Measurements from ENCODE around the gene FTO.

Gene FTO

DNA sequence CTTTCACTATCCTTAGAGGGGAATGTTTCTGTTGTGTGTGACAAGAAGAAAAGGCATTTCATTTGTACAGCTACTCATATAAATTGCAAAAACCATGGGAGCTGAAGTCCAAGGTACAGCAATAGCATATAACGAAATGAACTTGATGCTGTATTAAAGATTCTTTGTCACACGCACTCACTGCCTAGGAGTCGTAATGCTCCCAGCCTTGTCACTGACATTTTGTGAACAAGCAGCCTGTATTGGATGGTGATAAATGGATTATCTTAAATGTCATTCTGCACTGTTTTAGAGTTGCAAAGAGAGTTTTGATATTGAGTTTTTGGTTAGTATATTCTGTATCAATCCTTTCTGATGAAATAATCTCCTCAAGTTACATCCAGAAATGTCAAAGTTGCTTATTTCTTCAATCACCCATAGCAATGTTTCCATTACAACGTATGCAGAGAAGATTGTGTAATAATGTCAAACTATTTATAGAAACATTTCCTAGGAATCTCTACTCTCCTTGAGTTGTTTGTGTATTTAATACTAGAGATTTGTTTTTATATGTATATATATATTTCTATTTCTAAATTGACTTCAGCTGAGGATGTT is 270.6 kb downstream of the FTO start:
- no peak for DNase-seq

DNA sequence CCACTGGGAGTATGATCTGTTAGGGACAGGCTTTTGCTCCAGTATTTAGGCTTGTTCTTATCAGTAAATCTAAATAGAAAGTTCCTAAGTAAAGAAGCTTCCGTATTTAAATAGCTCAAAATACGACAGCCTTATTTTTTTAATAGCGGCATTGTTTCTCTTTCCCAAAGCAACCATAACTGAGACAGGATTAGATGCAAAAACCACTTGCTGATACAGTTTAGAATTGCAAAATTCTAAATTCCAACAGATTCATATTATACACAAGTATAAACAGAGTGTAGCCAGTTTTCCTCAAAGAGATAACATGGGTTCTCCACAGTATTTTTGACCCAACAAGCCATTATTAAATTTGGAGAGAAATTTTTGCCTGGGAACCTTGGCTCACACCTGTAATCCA is 276.7 kb downstream of the FTO start:
- no peak for DNase-seq

DNA sequence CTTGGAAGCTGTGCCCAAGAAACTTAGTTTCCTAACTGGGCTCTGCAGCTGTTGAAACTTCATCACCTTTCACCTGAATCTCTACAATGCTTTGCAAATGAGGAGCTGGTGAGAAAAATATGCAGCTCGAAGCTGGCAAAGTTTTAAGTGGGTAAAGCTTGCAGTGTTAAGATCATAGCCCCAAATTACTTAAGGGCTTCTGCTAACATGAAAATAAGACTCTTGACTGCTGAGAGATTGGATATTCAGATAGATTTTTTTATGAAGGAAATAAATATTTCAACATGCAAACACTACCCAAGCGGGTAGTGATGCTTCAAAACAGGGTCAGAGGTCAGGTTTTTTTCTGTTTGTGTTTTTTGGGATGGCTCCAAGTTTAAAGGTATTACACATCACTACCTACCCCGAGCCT is 278.7 kb downstream of the FTO start:
- DNase-seq = no peak

DNA sequence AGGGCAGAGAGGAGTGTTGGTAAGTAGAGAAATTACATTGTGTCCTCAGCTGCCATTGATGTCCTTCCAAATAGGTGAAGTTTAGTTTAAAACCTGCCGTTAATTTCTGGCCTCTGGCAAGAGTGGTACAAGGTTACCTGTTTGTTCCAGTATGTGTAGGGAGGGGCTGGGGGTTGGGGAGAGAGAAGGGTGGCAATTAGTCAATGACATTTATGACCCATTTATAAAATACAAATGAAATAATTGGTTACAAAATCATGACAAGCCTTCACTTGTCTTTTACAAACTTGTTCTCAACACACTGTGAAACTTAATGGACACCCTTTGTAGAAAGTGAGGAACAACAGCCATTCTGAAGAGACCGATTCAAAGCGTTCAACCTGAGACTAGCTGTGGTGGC is 281.0 kb downstream of the FTO start:
- DNase-seq = no peak

DNA sequence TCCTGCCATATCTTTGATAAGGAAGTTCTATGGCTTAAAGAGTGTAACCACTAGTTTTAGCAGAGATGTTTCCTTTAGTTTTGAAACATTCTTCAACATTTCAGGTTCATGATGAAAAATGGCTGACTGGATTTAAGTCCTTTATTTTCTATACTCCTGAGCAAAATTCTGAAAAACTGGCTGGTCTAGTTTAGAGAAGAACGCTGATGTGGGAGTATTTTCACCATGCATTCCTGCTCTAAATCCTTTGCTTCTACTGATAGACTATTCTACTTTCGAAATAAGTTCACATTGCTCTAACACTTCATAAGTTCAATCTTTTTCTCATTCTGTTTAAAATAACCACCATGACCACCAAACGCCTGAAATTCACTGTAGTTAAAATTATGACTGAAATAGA is 281.9 kb downstream of the FTO start:
- no peak for DNase-seq

DNA sequence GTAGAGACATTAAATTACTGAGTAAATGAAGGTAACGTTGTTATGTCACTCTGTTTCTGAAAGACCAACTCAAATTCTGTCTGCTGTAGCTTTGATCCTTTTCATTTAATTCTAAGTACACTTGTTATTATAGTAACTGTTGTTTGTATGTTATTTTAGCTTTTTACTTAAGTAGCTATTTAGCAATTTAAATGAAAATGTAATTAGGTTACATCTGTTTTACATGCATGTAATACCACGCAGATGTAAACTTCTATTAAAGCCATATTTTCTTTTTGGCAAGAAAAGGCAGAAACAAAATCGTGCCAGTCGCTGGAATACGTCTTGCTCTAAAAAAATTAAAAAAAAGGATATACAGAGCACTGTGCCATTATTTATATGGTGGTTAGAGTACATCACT is 282.8 kb downstream of the FTO start:
- no peak for DNase-seq

DNA sequence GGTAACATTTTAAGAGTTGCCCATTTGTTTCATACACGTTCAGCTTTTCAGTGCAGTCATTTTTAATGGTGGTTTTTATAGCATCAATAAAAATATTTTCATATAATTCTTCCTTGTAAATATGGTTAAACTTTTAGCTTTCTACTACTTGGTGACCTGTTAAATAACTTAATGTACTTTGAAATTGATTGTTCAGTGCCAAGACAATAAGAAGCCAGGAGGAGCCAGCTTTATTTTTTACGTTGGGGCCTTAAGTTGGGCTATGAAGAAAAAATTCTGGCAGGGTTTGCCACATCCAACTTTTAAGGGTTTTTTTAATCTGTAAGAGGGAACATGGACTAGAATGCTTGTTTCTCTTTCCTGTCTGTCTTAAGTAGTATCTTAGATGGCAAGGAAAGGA is 284.2 kb downstream of the FTO start:
- no peak for DNase-seq

DNA sequence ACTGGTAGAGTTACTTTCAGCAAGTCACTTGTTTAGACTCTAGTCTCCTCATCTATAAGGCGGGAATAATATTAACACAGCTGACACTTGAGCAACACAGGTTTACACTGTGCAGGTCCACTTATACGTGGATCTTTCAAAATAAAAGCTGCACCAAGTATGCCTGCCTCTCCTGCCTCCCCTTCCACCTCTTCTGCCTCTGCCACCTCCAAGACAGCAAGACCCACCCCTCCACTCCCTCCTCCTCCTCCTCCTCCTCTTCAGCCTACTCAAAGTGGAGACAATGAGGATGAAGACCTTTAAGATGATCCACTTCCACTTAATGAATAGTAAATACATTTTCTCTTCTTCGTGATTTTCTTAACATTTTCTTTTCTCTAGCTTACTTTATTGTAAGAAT is 285.6 kb downstream of the FTO start:
- no peak for DNase-seq

DNA sequence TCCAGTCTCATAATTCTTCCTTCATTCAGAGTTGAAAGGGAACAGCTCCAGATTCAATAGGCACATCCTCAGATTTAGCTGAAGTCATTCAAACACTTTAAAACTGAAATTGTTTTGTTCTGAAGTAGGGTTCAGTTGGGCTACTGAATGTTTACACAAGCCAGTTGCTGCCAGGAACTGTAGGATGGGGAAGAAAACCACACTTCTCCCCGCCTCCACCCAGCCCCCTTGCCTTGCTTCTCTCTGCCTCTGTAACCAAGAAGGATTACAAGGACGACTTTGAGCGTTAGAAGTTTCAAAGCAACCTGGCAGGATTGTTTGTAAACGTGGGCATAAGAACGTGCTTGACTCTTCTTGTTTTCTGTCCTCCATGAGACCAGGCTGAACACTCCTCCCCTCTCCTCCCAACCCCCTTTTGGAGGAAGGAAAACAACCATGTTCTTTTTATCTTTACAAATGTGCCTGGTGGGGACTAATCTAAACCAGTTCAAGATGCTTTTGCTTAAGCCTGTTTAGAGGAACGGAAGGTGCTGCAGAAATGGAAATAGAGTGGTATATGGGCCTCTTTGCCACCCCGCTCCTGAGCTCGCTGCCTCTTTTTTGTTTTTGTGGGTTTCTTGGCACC is 287.9 kb downstream of the FTO start:
- no peak for DNase-seq

DNA sequence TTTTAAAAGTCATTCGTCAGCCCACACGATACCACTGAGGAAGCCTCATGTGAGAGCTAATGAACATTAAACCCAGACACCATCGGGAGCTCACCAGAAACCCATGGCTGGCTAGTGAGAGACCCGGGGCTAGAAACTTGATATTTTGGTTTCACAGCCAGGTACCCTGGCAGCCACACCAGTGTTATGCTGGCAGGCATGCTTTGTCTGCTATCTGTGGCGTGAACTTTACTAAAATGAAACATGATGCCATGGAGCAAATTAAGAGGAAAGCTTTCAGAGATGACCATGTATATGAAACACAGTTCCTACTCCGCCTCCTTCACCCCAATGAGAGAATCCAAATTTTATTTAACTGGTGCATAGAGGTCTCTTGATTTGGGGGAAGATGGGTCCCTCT is 291.4 kb downstream of the FTO start:
- DNase-seq = no peak

DNA sequence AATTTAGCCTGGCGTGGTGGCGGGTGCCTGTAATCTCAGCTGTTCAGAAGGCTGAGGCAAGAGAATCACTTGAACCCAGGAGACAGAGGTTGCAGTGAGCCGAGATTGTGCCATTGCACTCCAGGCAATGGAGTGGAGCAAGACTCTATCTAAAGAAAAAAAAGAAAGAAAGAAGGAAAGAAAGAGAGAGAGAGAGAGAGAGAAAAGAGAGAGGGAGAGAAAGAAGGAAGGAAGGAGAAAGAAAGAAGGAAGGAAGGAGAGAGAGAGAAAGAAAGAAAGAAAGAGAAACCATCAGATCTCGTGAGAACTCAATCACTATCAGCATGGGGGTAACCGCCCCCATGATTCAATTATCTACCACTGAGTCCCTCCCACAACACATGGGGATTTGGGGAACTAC is 293.0 kb downstream of the FTO start:
- DNase-seq = no peak

DNA sequence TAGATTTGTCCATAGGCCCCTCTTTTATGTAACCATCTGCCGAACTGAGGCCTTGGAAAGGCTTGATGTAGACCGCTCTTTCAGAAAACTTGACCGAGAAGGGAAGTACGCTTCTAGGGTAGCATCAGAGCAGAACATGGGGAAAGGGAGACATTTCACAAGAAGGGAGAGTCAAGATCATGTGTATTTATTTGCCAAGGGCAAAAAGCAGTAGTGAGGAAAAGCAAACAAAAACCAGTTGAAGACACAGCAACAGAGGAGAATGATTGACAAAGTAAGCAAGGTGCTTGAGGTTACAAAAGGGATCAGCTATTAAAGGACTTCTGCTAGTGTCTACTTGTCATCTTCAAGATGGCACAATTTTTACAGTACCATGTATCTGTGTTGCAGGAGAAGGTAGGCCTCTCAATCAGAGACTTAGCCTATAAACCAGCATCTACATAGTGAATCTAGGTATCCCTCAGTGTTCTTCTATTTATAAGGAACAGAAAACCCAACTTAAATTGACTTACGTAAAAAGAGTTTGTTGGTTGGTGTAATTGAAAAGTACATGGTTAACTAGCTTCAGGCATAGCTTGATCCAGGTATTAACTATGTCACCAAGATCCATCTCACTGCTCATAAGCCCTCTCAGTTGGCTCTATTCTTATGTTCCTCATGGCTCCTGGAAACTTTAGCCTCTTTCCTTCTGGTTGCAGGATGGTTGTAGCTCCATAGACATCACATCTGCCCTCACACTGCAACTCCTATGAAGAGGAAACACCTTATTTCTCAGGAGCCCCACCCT is 294.3 kb downstream of the FTO start:
- no peak for DNase-seq

DNA sequence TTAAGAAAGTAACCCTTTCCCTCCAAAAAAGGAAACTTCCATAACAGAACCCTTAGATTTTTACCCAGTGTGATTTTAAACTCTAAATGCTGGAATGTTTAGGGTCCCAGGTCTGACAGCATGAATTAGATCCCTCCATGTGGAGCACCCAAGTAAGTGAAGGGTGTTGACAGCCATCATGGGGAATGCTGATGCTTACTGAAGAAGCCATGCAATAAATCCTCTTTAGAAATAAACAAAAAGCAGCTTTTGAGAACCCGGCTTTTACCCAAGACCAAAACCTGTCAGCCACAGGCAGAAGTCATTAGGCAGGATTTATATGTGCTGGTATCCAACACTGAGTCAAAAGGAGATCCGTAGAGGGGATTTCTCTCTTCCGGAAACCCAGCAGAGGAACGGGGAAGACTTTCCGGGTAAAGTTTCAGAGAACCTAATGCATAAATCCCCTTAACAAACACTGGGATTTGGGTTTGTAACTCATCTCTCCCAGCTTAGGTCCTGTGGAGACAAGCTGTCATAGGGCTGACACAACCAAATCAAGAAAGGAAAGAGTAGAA is 295.1 kb downstream of the FTO start:
- DNase-seq = no peak

DNA sequence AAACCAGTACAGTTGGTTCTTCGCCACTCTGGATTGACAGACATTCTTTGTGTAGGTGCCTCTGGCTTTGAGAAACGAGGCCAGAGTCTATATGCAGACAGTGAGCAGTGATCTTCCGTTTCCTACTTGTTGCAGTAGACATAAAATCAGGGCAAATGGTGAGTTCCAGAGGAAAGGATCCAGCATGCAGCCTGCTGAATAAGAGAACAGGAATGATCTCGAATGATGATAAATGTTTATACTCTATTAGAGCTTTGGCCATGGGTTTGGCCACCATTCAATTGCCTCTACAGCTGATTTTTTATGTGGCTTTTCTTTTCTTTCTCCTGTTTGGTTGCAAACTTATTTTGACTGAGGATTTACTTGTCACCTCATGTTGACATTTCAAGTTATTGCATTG is 295.9 kb downstream of the FTO start:
- DNase-seq = no peak

DNA sequence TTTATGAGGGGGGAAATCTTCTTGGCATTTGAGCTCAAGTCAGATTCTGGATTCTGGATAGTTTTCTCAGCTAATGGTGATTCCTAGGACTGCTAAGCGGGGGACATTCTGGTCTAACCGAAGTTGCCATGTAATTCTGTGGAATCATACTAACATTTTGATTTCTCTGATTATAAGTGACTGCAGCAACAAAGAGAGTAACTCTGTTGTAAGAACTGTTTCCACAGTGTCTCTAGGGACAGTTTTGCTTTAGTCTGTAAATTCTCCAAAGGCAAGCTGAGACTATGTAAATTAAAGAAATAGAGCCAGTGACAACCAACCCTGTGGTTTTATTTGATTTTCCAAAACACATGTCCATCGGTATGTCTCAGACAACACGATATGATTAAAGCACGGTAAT is 296.4 kb downstream of the FTO start:
- DNase-seq = no peak

DNA sequence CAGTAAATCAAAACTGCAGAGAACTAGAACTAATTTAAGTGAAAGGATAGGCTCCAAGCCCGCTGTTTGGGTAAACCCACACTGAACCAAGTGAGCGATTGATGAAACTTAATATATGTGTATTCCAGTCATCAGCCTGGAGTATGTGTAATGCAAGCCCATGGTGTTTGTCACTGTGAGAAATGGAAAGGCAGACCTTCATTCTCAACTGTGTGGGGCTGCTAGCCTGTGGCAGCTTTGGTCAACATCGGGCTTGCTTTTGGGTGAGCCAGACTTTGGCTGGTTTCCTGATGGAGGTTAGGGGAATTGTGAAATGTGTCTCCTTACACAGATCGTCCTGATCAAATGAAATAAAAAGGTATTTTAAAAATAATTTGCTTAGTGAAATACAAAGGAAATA is 302.7 kb downstream of the FTO start:
- DNase-seq = no peak

DNA sequence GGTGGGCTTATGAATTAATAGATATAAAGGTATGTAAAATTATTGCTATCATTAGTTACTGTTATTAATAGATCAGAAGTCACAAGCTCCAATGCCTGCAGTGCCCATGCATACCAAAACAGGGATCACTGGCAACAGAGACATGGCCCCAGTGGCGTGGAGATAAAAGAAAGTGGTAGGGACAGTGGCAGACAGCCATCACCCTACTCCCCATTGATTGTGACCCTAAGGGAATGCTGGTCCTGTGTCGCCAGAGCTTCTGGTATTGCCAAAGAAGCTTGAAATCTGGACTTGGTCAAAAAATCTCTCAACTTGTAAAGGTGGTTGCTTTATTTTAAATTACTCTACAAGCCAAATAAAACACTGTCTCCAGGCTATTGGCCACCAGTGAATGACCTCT is 303.5 kb downstream of the FTO start:
- DNase-seq = no peak

DNA sequence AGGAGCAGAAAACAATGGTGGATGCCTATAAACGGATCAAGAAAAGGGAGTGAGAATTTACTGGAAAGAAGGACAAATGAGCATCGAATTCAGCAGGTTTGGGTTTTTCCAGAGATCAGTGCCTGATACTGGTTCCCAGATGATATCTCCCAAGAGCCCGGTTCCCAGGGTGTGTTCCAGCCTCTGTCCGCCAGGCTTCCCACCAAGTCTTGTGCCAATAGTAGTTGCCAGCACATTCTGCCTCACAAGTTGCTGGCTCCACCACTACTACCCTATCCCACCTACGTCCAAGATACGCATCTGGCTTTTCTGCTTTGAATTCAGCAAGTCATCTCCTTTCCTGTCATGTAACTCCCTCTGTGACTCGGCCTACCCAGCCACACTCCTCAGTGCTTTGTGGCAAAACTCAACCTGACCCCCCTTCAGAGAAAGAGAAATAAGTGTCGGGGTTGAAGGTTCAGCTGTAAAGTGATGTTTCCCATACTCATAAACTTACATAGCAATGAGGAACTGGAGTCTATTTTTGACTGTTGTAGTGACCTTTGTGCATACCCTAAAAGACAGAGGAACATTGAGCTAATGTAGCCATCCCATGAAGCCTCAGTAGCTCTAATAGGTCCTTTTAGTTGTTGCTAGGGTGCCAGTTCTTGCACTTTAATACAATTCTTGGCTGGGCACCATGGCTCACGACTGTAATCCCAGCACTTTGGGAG is 305.7 kb downstream of the FTO start:
- DNase-seq = no peak

DNA sequence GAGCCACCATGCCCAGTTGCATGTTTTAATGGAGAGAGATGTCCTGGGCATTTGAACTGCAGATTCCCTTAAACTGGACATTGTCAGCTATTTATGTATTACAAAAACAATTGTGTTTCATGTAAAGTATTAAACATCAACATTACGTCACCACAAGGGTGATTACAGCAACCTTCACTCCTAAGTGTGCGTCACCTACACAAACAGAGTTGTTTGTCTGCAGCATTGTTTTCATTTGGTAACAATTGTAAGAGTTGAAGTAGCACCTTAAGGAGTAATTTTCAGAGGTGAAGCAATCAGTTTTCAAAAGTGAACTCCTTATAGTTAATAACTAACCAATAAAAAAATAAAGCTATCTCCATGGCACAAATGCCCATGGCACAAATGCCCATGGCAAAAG is 311.2 kb downstream of the FTO start:
- DNase-seq = no peak

DNA sequence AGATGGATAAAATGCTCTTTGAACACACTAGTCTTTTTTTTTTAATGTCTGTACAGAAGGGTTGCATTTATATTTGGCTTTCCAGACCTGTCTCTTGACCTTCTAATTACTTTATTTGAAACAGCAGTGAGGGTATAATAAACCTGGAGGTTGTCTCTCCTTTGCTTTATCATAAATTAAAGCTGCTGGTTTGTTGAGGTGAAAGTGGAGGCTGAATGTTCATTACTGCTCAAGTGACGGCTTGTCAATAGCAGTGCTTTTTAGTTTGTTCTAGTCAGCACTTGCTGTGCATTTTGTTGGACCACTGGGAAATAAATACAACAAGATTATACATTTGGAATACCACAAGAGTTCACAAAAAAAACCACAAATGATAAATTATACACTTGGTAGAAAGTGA is 318.4 kb downstream of the FTO start:
- DNase-seq = no peak

DNA sequence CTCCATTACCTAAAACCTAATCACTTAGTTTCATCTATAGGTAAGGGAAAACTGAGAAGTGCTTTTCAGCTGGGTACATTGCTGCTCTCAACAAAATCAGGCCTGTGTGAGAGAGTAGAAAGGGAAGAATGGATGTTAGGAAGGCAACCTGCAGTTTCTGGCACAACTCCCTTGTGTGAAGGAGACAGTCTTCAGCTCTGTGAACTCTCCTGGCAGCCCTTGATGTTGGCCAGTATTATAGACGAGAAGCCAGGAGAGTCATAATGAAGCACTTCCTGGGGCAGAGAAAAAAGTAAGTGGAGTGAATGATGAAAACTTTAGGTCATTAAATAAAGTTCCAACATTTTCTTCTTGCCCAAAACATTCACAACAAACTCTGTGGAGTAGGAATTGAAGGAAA is 322.5 kb downstream of the FTO start:
- DNase-seq = no peak

DNA sequence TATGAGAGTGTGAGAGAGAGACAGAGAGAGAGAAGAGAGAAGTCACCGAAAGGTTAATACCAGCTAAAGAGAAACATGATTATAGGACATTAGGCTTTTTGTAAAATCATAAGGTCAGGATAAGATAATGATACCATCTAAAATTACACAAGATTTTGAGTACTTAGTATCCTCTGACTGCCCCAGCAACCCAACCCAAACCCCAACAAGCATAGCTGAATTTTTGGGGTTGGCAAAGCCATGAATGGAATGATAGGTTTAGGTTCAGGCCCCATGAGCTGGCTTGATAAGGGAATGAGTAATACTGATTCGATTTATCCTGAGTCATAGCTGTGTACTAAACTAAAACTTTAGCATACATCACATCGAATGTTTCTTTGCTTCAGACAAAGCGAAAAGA is 323.1 kb downstream of the FTO start:
- no peak for DNase-seq

DNA sequence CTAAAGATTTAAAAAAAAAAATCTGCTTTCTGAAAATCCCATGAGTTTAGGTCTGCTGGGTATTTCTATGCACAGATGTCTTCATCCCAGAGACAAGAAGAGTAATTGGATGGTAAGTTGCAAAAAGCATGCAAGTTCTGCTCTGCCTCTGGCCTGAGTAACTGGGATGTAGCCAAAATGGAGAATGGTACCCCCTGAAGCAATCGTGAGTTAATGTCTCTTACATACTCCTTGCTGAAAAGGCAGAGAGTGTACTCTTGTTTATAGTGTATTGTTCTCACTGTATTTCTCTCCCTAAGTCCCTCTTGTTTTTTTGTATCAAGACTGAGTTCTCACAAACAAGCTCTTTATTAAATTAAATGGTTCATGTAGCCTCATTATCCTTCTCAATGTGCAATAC is 323.6 kb downstream of the FTO start:
- no peak for DNase-seq

DNA sequence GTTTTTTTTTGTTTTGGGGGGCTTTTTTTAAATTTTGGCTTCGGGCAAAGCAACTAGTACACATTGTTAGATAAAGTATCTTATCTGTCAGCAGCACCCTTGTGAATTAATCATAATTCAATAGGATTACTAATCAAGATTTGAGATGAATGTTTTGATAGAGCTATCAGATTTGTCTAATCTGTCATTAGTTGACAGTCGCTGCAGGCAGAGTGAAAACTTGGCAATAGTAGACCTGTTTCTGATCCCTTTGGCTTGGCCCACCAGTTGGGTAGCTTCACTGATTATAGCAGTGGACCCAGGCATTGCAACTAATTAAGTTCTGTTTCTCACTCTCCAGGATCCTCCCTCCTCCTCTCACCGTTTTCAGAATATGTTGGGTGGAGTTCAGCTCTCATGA is 324.0 kb downstream of the FTO start:
- DNase-seq = no peak
